MM.1S (cell line): Measurements from ENCODE around the gene POLR2J.

Experiments
- EZH2phosphoT487 ChIP-seq: fragments of 300-600 bp; sonication (generic); IDR thresholded peaks from 2 replicates; pipeline ENCODE4 v1.6.1; 2018; ENCODE audit warnings: antibody characterized with exemption, low read length
- TF ChIP-seq, protein P1 (sequence below): fragments of 300-600 bp; sonication (generic); IDR thresholded peaks from 2 replicates; pipeline ENCODE4 v1.5.1; 2016; ENCODE audit warnings: antibody characterized with exemption, low read length, mixed read lengths

- TF ChIP-seq, protein P1, sequence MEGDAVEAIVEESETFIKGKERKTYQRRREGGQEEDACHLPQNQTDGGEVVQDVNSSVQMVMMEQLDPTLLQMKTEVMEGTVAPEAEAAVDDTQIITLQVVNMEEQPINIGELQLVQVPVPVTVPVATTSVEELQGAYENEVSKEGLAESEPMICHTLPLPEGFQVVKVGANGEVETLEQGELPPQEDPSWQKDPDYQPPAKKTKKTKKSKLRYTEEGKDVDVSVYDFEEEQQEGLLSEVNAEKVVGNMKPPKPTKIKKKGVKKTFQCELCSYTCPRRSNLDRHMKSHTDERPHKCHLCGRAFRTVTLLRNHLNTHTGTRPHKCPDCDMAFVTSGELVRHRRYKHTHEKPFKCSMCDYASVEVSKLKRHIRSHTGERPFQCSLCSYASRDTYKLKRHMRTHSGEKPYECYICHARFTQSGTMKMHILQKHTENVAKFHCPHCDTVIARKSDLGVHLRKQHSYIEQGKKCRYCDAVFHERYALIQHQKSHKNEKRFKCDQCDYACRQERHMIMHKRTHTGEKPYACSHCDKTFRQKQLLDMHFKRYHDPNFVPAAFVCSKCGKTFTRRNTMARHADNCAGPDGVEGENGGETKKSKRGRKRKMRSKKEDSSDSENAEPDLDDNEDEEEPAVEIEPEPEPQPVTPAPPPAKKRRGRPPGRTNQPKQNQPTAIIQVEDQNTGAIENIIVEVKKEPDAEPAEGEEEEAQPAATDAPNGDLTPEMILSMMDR = no peak
- no peak for TF ChIP-seq EZH2phosphoT487
Observed at GRCh38 chr7:102452451-102452850, 26.3 kb downstream of the POLR2J start.
